CD14-positive monocyte (primary cell): ENCODE results near the gene CCDC188. TPM values are rescaled to one million over a fixed set of nuclear protein-coding genes. Genes with fewer than 3 reads are reported as not detected.

Experiments used
- DNase-seq, 3 donors: peaks; one replicate each; pipeline ENCODE4 v3.0.0-alpha.2; 2011 to 2022
- H2AFZ ChIP-seq: 2 replicates; pipeline ENCODE4 v1.6.0; 2012; ENCODE audit warnings: mild to moderate bottlenecking, low read depth, low read length, inconsistent platforms; ENCODE audit not compliant: insufficient read depth, poor library complexity, severe bottlenecking
- H3K27ac ChIP-seq, 2 donors: 1 replicate in 1 of 2; 2 replicates in 1 of 2; pipeline ENCODE4 v1.5.1; 2012 to 2013; ENCODE audit warnings: low read length in 2 of 2, control low read depth in 1 of 2, inconsistent platforms in 1 of 2, low read depth in 1 of 2, mild to moderate bottlenecking in 1 of 2
- H3K27me3 ChIP-seq, 2 donors: one replicate each; pipeline versions ENCODE4 v1.6.0 to v1.6.1; 2011 to 2013; ENCODE audit warnings: low read length in 2 of 2; ENCODE audit not compliant: control insufficient read depth in 2 of 2, insufficient read depth in 2 of 2
- H3K36me3 ChIP-seq, 2 donors: replicated peaks in 1 of 2; 1 replicate in 1 of 2; 2 replicates in 1 of 2; pipeline versions ENCODE4 v1.5.1 to v1.6.1; 2012 to 2013; ENCODE audit warnings: low read length in 2 of 2, control low read depth in 1 of 2, inconsistent platforms in 1 of 2, mild to moderate bottlenecking in 1 of 2; ENCODE audit not compliant: insufficient read depth in 2 of 2, control insufficient read depth in 1 of 2
- H3K4me1 ChIP-seq, 2 donors: 1 replicate in 1 of 2; 2 replicates in 1 of 2; pipeline versions ENCODE4 v1.5.1 to v1.6.1; 2012 to 2013; ENCODE audit warnings: low read length in 2 of 2, control low read depth in 1 of 2, inconsistent platforms in 1 of 2, mild to moderate bottlenecking in 1 of 2, moderate library complexity in 1 of 2; ENCODE audit not compliant: insufficient read depth in 2 of 2, control insufficient read depth in 1 of 2
- H3K4me2 ChIP-seq: replicated peaks from 2 replicates; pipeline ENCODE3; 2012; ENCODE audit warnings: low read length, moderate library complexity, mild to moderate bottlenecking; ENCODE audit not compliant: poor library complexity, severe bottlenecking; ENCODE audit errors: extremely low read depth
- H3K4me3 ChIP-seq, 3 experiments: fragments of 200-600 bp in 1 of 3; sonication (generic) in 1 of 3; replicated peaks in 1 of 3; 1 replicate in 2 of 3; 2 replicates in 1 of 3; pipeline ENCODE4 v1.5.1; 2011 to 2013; ENCODE audit warnings: low read length in 3 of 3, mild to moderate bottlenecking in 3 of 3, control low read depth in 2 of 3, low read depth in 2 of 3, inconsistent platforms in 1 of 3, moderate library complexity in 1 of 3
- H3K79me2 ChIP-seq: 2 replicates; pipeline ENCODE4 v1.6.0; 2012; ENCODE audit warnings: mild to moderate bottlenecking, control low read depth, inconsistent platforms, low read length, moderate library complexity; ENCODE audit not compliant: insufficient read depth
- H3K9ac ChIP-seq: 2 replicates; pipeline ENCODE4 v1.6.0; 2017; ENCODE audit warnings: low read length, mild to moderate bottlenecking; ENCODE audit not compliant: insufficient read depth, poor library complexity, severe bottlenecking
- H3K9me3 ChIP-seq, 2 donors: replicated peaks in 1 of 2; 1 replicate in 1 of 2; 2 replicates in 1 of 2; pipeline versions ENCODE4 v1.5.1 to v1.6.1; 2012 to 2013; ENCODE audit warnings: low read length in 2 of 2, control low read depth in 1 of 2; ENCODE audit not compliant: control insufficient read depth in 1 of 2, insufficient read depth in 1 of 2
- H4K20me1 ChIP-seq: 2 replicates; pipeline ENCODE4 v1.6.0; 2012; ENCODE audit warnings: mild to moderate bottlenecking, low read length, control low read depth, moderate library complexity; ENCODE audit not compliant: insufficient read depth
- H3K27ac Mint-ChIP-seq, 7 donors: one replicate each; pipeline ENCODE4 v1.8.0; 2020; ENCODE audit warnings: mild to moderate bottlenecking in 7 of 7, mixed read lengths in 7 of 7, moderate library complexity in 6 of 7, inconsistent platforms in 2 of 7
- H3K27me3 Mint-ChIP-seq, 3 donors: one replicate each; pipeline ENCODE4 v1.8.0; 2021 to 2022; ENCODE audit warnings: low read depth in 3 of 3, mild to moderate bottlenecking in 3 of 3, mixed read lengths in 3 of 3, moderate library complexity in 3 of 3, inconsistent platforms in 1 of 3
- H3K36me3 Mint-ChIP-seq, 2 donors: one replicate each; pipeline ENCODE4 v1.8.0; 2020; ENCODE audit warnings: mixed read lengths in 2 of 2, inconsistent platforms in 1 of 2, mild to moderate bottlenecking in 1 of 2
- H3K4me1 Mint-ChIP-seq: one replicate; pipeline ENCODE4 v1.8.0; 2020; ENCODE audit warnings: mild to moderate bottlenecking, mixed read lengths
- H3K4me3 Mint-ChIP-seq, 2 donors: one replicate each; pipeline ENCODE4 v1.8.0; 2020; ENCODE audit warnings: mild to moderate bottlenecking in 2 of 2, mixed read lengths in 2 of 2, moderate library complexity in 1 of 2
- H3K9me3 Mint-ChIP-seq, 7 donors: one replicate each; pipeline ENCODE4 v1.8.0; 2020 to 2022; ENCODE audit warnings: mixed read lengths in 7 of 7, mild to moderate bottlenecking in 6 of 7, moderate library complexity in 6 of 7, inconsistent platforms in 2 of 7
- CTCF ChIP-seq: fragments of 200-600 bp; IDR thresholded peaks from one replicate; pipeline ENCODE4 v1.8.0; 2022; ENCODE audit warnings: antibody characterized with exemption, mild to moderate bottlenecking
- WGBS: methylation state at CpG from one replicate; pipeline ENCODE4 v1.1.5; 2013; ENCODE audit warnings: missing lambda C conversion rate; ENCODE audit not compliant: insufficient coverage; 5-methylcytosine and 5-hydroxymethylcytosine counted together
- intact Hi-C, 2 donors: fragments of 100-400 bp; cut with micrococcal nuclease; formaldehyde crosslinking; loops; one replicate each; pipeline versions ENCODE4 v1.15.0 to v1.15.1; 2023
- polyA plus RNA-seq, 3 donors: library from polyadenylated mRNA; depleted of rRNA in 1 of 3; unstranded in 2 of 3; stranded (reverse) in 1 of 3; fragments of 300-500 nt in 2 of 3; fragments of >200 nt in 1 of 3; fragmentation: Illumina TruSeq in 2 of 3; gene quantifications; 1 replicate in 2 of 3; 2 replicates in 1 of 3; pipeline ENCODE4 v1.2.3, GENCODE V29; 2012 to 2021

The CCDC188 gene
- polyA plus RNA-seq, 3 donors: 0.15 TPM; not detected in 2

- no peak overlapping the region for H3K4me3 Mint-ChIP-seq
- H3K4me2 ChIP-seq: no peak overlapping the region
- H3K27ac ChIP-seq: no peak overlapping the region
- H3K27ac Mint-ChIP-seq: no peak overlapping the region
- H2AFZ ChIP-seq: no peak overlapping the region
- H3K9me3 Mint-ChIP-seq: no peaks in the 10 kb centered on the region
- H3K9me3 ChIP-seq: no peaks in the 10 kb centered on the region
- 100% methylated on average over 5 of the region's 10 CpGs for WGBS
- no peaks in the 10 kb centered on the region for H3K79me2 ChIP-seq
- intact Hi-C loops: no loop called here
- no peak for DNase-seq
- H3K9ac ChIP-seq: no peak overlapping the region
- TF ChIP-seq CTCF: no peak
- no peaks in the 10 kb centered on the region for H3K4me1 ChIP-seq
- no peaks in the 10 kb centered on the region for H3K27me3 ChIP-seq
- no peaks in the 10 kb centered on the region for H3K36me3 ChIP-seq
- no peaks in the 10 kb centered on the region for H4K20me1 ChIP-seq
- H3K36me3 Mint-ChIP-seq: no peaks in the 10 kb centered on the region
- peaks cover 0 to 4% (median 3%) of the 10 kb centered on the region in 3 donors for H3K27me3 Mint-ChIP-seq
- H3K4me1 Mint-ChIP-seq: no peaks in the 10 kb centered on the region
- no peak overlapping the region for H3K4me3 ChIP-seq
These were observed 21.3 kb upstream of the CCDC188 start for GRCh38 chr22:20172141-20172613.

GRCh38 chr22:20171288-20172140 is 20.7 kb upstream of the CCDC188 start:
- Histone ChIP-seq H3K36me3 (no peaks in the 10 kb centered on the region), H3K4me3 (no peak overlapping the region), H3K27ac (no peak overlapping the region), H3K4me2 (no peak overlapping the region), H3K9ac (no peak overlapping the region), H2AFZ (no peak overlapping the region), H3K27me3 (no peaks in the 10 kb centered on the region), H4K20me1 (no peaks in the 10 kb centered on the region), H3K4me1 (no peaks in the 10 kb centered on the region), H3K79me2 (no peaks in the 10 kb centered on the region), H3K9me3 (no peaks in the 10 kb centered on the region)
- no peak for DNase-seq
- Mint-ChIP-seq H3K4me3 (no peak overlapping the region), H3K4me1 (no peaks in the 10 kb centered on the region), H3K27ac (no peak overlapping the region), H3K9me3 (no peaks in the 10 kb centered on the region), H3K36me3 (no peaks in the 10 kb centered on the region), H3K27me3 (peaks cover 1 to 4% (median 3%) of the 10 kb centered on the region in 3 donors)
- intact Hi-C loops: no loop called here
- no peak for TF ChIP-seq CTCF
- WGBS: 93% methylated on average over 10 of the region's 12 CpGs
